Femur (tissue), 1 donor: ENCODE results near the gene GLMP.

ENCODE experiments used
- DNase-seq: peaks from one replicate; pipeline ENCODE4 v3.0.0-alpha.2; 2017

The GLMP gene

GRCh38 chr1:156284757-156285156 lies 10.7 kb downstream of the GLMP start:
- DNase-seq = no peak

DNA sequence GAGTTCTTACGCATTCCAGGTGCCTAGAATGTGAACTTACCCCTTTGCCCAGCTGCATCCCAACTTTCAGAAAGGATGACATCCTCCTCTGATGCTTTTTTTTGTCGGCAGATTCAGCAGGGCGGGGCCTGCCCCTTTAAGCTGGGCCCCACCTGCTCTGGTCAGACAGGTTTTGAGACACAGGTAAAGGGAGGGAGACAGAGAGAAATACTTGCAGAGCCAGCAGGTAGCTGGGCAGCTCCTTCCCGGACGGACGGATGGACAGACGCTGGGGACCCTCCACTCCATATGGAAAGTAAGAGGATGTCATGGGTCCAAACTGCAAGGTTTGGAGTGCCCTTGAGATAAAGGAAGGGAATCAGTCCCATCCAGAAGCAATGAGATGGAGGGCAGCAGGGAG lies 11.4 kb downstream of the GLMP start, which contains the start of gene TMEM79:
TSS of gene TMEM79 (plus strand) at position 214 of the 400 bp plus-strand sequence. CDS start 902 bp downstream, outside the sequence.
- DNase-seq = no peak

DNA sequence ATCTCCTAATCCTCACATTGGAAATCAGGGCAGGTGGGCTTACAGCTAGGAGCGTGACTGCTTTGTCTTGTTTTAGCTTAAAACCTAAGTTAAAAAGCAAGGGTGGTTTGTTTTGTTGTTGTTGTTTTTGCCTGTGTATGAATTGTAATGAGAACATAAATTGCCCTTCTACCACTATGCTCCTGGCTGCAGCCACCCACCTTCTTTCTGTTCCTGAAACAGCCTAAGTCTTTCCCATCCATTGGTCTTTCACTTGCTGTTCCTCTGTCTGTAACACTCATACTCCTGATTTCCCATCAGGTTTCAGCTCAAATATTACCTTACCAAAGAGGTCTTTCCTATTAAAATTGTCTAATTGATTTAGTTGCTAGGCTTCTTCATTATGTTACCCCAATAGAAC lies 12.0 kb downstream of the GLMP start:
- DNase-seq = no peak

DNA sequence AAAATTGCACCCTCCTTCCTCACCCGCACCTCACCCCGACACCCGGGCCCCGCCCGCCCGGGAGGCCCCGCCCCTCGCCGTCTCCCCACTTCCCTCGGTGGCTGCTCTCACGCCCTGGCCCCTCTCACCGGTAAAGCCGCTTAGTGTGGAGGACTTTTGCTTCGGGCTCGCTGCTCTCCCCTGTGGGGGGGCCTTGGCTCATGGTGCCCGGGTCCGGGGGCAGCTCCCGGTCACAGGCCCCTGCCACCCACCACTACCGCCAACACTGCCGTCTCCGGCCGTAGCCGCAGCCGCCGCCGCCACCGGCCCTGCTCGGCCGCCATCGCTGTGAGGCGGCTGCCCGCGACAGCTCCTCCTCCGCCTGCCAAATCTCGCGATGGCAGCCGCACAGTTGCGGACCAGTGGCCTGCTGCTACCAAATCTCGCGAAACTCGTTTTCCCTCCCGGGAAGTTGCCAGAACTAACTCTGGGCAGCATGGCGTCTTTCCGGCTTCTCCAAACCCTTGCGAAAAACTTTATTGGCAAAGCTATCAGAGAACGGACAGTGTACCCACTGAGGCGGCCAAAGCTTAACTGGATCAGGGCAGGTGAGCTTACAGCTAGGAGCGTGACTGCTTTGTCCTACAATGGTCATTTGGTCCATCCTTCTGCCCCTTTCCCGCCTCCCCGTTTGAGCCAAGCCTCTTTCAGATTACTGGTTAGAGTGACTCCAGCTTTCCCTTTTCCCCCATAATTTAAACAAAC lies 12.8 kb downstream of the GLMP start, which contains the start of gene SMG5:
TSS of gene SMG5 (minus strand) at position 347 of the 744 bp plus-strand sequence. CDS start at position 202, 145 bp downstream.
- peak; percentile 99 for DNase-seq

- DNase-seq = no peak
These were observed 13.6 kb downstream of the GLMP start for GRCh38 chr1:156281693-156282478.

GRCh38 chr1:156281281-156281680 lies 14.2 kb downstream of the GLMP start:
- no peak for DNase-seq

DNA sequence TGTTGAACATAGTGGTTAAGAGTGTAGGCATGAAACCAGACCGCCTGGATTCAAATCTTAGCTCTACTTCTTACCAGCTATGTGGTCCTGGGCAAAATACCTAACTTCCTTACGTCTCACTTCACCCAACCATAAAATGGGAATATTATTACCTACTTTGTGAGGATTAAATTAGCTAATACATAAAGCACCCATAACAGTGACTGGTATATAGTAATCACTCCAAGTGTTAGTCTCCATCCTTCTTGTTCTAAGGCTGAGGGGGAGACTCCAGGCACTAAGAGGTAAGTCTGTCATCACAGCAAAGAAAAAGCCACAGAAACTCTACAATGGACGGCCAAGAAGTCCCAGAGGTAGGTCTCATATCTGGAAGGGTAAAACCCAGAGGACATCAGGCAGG lies 15.6 kb downstream of the GLMP start:
- DNase-seq = no peak

DNA sequence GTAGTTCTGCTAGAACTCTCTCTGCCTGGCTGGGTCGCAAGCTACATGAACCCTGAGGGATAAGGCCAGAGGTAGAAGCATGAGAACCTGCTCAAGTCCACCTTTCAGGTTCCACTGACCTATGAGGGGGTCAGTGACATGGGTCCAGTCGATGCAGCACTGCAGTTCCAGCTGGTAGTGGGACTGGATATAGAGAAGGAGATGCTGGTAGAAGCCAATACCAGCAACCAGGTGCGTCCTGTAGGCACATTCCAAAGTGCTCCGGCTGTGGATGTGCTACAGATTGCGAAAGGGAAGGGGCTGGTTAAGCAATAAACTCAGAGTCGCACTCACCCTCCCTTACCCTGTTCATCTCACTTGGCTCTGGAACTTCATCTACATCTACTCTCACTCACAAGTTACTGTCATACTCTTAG lies 18.5 kb downstream of the GLMP start:
- DNase-seq = no peak

GRCh38 chr1:156276532-156276931 lies 18.9 kb downstream of the GLMP start:
- no peak for DNase-seq

DNA sequence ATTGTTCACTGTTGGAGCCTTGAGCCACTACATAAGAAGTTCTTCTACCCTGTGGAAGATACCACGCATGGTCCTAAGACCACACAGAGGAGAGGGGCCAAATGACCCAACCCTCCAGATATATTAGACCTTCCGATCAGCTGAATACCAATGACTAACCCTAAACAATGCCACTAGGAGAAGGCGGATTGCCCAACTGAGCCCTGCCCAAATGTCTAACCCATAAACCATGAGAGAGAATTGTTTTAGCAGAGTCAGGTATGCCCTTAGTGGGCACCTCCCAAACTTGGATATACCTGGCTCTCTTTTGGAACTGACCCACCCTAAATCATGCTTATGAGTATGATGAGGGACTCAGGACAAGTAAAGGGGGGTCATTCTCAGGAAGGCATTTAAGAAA lies 25.2 kb downstream of the GLMP start:
- DNase-seq = no peak

GRCh38 chr1:156268336-156268735 lies 27.1 kb downstream of the GLMP start:
- no peak for DNase-seq

GRCh38 chr1:156266051-156266450 lies 29.4 kb downstream of the GLMP start:
- DNase-seq = no peak

DNA sequence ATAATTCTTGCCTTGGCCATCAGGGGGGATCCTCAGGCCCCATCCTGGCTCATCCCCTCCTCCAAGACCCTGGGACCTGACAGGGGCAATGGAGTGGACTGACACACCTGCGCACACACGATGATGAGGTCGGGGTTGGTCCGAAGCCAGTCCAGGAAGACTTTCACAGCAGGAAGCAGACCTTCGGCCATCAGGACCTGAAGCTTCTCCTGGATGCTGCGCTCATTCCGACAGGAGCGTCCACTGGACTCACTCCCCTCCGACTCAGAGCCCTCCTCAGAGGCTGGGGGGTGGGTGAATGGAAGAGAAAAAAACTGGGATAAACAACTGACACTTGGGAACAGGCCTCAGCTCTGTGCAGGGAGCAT lies 32.2 kb downstream of the GLMP start:
- no peak for DNase-seq

- DNase-seq = no peak
These were observed 32.8 kb downstream of the GLMP start for GRCh38 chr1:156262461-156263287.

GRCh38 chr1:156260896-156261295 lies 34.6 kb downstream of the GLMP start:
- no peak for DNase-seq

DNA sequence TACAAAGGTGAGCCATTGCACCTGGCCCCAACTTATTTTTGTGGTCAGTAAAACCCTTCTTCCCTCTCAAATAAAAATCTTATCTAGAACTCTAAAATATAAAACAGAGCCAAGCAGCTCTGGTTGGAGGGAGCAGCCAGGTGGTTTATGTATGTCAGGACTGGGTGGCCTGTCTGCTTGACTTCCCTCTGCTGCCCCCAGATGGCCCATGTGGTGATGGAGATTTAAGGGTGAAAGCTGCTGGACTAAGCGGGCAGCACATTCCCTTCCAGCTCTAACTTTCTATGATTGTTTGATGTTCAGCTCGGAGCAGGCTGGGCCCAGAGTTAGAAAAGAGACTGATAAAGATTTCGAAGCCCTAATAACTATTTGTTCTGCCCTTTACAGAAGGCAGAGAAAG lies 35.7 kb downstream of the GLMP start:
- no peak for DNase-seq

DNA sequence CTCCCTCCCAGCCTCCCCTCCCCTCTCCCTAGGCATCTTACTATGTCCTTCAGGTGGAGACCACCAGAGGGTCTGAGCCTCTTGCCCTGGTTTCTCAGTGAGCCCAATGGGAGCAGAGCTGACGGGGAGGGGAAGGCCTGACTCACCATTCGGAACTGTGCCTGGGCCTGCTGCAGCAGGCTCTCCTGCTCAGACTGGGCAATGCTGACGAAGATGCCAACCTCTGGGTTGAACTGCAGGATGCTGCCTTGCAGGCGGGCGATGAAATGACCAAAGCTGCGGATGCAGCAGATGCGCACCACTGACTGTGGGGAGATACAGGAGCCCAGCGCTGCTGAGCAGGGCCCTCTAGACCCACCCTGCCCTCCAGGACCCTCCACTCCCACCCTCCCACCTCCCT lies 36.6 kb downstream of the GLMP start:
- DNase-seq = no peak

- no peak for DNase-seq
These were observed 37.8 kb downstream of the GLMP start for GRCh38 chr1:156257711-156258110.

- DNase-seq = no peak
These were observed 41.8 kb downstream of the GLMP start for GRCh38 chr1:156253634-156254033.

DNA sequence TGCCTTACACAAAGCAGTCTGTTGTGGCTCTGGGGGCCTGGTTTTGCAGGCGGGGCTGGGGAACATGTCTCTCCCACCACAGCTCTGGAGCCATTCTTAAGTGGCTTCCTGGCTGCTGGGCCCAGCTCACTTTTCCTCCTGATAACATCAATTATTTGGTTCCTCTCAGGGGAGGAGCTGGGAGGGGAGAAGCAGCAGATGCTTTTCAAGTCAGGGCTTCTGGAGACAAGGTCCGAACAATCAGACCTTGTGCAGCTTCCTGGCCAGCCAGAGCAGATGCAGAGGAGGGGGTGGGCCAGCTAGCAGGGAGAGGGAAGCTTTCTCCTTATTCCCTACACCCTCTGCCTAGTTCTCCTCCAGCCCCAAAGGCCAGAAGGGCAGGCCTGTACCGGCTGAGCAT lies 44.0 kb downstream of the GLMP start:
- no peak for DNase-seq

GRCh38 chr1:156249593-156249992 lies 45.9 kb downstream of the GLMP start:
- no peak for DNase-seq

DNA sequence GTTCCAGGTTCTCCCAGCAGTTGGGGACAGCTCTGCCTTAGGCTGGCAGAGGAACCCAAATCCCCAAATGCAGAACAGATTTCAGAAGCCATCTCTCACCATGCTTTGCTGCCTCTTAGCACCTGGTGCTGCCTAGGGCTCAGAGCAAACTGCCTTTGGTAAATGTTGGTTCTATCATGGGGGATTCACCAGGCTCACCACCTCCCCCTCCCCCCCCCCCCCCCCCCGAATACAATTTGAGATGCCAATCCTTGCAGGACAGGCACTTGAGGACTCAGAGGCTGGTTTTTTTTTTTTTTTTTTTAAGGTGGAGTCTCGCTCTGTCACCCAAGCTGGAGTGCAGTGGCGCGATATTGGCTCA lies 47.2 kb downstream of the GLMP start:
- no peak for DNase-seq
